NT2/D1 (cell line): Measurements from ENCODE around the gene NKAIN2.

ENCODE experiments used
- SUZ12 ChIP-seq: IDR thresholded peaks from 2 replicates; pipeline ENCODE4 v1.6.1; 2011; ENCODE audit not compliant: insufficient read length, insufficient read depth; ENCODE audit errors: extremely low read depth
- YY1 ChIP-seq: IDR thresholded peaks from 2 replicates; pipeline ENCODE4 v1.6.1; 2011; ENCODE audit not compliant: insufficient read length, insufficient read depth

- TF ChIP-seq SUZ12 (no peak), YY1 (no peak)
Measured at GRCh38 chr6:124057461-124057860, 253.8 kb downstream of the NKAIN2 start.
